CD4-positive, alpha-beta T cell treated with Interleukin-17A for 4 hours (primary cell): ENCODE data around the gene PLS1.
"Not testable (repeated sequence)": the region's sequence is repeated elsewhere in the genome, so short reads cannot be mapped to it uniquely, and the experiment has no call there.

Experiments used
- DNase-seq: peaks from one replicate; pipeline ENCODE4 v3.0.0-alpha.2; 2020; ENCODE audit warnings: mixed read lengths

PLS1 gene

DNA sequence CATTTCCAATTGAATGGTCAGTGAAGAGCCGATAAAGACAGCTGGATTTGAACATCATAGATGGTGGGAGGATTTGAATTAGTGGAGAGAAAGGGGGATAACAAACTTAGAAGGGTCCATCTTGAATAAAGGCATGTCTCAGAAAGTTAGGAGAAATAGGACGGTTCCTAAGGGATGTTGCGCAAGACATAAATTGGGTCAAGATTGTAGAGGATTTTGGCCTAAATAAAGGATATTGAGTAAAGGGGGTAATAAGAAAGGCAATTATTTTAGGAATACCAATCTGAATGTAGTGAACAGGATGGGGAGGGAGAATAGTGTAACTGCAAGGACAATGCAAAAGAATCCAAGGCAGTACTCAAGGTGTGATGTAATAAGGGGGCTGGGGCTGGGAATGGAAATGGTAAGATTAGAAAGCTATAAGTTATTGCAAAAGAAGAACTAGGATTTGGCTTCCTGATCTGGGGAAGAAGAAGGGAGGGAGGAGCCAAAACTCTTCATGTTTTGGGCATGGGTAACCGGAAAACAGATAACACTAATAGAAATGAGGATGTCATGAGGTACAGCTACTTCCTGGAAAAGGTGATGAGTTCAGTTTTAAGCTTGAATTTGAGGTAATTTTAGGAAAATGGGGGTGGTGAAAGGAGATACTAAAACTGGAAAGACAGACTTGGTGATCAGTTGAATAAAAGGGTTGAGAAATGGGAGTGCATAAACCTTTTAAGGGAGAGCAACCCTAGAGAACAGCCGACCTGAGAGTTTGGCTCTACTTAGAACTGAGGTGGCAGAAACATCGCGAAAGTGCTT is 110.3 kb downstream of the PLS1 start:
- DNase-seq: no peak

DNA sequence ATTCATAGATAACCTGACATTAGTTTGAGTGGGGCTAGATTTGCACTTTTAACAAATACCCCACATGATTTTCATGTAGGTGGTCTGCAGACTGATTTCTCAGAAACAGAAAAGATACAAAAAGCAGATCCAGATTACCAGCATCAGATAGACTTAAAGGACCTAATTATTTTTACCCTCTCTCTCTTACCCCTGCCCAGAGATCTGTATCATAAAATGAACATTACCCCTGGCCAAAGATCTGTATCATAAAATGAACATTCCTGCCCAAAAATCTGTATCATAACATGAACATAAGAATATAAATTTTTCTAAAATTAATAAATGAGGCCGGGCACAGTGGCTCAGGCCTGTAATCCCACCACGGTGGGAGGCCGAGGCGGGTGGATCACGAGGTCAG is 113.0 kb downstream of the PLS1 start:
- DNase-seq: no peak

DNA sequence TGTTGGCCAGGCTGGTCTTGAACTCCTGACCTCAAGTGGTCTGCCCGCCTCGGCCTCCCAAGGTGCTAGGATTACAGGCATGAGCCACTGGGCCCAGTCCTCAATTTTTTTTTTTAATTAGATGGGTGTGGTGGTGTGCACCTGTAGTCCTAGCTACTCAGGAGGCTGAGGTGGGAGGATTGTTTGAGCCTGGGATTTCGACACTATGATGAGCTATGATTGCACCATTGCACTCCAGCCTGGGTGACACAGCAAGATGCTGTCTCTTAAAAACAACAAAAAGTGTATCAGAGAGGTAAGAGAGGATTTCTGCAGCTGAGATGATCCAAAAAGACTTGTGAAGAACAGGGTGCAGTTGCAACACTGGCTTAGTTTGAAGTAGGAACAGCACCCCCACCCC is 118.7 kb downstream of the PLS1 start:
- DNase-seq: not testable (repeated sequence)

DNA sequence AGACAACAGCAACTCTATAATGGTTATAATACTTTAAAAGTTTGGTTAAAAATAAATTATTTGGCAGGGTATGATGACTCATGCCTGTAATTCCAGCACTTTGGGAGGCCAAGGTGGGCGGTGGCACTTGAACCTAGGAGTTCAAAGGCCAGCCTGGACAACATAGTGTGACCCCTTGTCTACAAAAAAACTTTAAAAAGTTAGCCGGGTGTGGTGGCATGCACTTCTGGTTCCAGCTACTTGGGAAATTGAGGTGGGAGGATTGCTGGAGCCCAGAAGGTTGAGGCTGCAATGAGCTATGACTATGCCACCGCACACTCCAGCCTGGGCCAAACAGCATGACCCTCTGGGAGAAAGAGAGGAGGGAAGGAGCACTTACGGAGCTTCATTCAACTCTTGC is 119.9 kb downstream of the PLS1 start:
- DNase-seq: no peak

DNA sequence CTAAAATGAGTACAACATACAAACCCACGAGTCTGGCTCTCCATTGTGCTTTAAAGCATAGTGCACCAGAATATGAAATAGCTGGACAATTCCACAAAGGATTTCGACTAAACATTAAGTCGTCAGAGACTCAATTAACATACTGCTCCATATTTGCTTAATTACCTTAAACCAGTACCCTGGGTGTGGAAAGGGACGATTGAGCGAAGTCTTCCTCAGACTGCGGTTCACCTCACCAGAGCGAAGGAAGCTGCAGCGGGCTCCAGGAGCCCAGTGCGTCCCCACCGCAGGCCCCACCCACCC is 127.4 kb downstream of the PLS1 start:
- no peak for DNase-seq

DNA sequence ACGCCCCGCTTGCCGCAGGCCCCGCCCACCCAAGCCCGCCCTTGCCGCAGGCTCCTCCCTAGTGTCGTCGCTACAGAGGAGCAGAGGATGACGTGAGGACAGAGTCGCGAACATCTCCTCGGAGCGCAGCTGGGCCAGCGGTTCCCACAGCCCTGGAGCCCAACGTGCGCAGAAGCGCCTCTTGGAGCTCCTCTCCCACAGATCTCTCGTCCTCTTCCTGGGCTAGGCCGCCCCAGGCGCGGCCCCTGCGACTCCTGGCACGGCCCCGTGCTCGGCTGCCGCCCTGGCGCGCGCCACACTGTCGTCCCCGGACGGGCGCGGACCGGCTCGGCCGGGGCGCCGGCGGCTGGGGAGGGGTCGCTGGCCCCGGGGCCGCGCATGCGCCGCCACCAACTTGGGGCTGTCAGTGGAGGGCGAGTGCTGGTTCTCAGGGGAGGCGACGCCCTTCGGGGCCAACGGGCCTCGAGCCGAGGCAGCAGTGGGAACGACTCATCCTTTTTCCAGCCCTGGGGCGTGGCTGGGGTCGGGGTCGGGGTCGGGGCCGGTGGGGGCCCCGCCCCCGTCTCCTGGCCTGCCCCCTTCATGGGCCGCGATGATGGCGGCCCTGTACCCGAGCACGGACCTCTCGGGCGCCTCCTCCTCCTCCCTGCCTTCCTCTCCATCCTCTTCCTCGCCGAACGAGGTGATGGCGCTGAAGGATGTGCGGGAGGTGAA is 127.9 kb downstream of the PLS1 start, which contains the start of gene TRPC1:
TSS of gene TRPC1 (plus strand) at position 67 of the 714 bp plus-strand sequence. CDS start at position 593, 526 bp downstream.
- DNase-seq: peak; percentile 86

DNA sequence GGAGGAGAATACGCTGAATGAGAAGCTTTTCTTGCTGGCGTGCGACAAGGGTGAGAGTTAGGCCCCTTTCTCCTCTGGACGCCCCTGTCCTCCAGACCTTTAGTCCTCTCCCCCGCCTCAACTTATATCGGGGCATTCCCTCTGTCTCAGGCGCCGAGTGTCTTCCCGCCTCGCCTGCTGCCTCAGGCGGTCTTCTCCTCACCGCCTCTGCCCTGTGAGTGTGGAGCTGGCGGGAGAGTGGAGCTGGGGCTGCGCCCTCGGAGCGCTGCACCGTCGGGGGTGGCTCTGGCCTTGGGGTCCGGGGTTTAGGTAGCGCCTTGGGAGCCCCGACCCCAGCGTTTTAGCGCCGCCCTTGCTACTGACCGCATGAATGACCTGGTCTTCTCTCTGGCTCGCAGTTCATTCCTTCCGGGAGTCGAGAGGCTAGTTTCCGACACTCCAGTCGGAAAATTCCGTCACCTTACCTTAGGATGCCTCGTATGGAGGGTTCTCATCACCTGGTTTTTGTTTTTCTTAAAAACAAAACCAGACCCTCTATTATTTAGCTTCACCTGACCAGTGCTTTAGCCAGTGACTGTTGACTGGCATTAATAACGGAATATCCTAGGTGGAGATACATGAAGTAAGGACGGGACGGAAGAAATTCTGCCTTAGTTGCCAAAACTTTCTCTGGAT is 128.6 kb downstream of the PLS1 start:
- no peak for DNase-seq

DNA sequence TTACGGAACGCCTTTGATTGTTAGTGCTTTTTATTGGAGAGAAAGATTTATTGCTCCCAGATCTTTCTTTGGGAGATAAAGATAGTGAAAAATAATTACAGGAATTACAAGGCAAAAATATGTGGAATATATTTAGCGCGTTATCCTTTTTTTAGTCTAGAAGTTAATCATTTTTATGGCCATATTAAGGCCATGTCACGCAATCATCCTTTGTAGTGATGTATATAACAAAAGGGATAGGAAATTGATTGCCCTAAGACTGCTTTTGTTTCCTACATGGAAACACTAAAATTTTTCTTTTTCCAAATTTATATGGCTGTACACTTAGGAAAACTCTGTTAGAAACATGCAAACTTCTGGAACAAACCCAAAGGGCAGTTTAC is 129.2 kb downstream of the PLS1 start:
- no peak for DNase-seq

DNA sequence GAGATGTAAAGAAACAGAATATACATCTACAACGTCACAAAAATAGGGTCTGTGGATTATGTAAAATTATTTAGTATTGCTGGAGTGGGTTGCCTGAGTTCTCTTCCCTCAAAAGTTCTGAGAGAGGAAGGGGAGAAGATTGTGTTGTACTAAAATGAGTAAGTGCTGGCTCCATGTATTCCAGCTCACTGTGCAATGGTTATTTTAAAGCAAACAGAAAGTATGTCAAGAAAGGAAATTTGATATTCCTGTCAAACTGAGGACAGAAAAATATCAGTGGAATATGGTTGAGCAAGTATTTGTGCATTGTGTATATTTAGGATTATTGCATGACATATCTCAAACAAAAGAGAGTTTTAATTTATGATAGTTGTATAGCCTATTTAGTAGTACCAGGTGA is 129.8 kb downstream of the PLS1 start:
- no peak for DNase-seq

DNA sequence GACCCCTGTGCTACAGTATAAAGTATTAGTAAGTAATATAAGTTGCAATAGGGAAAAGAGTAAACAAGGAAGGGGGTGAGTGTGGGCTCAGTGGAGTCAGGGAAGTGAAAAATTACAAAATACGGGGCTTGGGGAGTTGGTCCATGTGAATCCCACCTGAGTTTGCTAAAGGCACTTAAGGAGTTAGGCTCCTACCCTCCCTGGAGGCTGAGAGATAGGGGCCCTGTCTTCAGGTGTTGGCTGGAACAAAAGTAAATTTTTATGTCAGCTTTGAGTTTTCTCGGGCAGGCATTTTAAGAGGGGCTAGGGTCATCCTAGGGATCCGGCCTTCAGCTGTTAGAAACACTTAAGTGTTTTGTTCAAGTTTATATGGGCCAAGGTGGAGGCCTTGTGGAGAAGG is 135.9 kb downstream of the PLS1 start:
- no peak for DNase-seq

DNA sequence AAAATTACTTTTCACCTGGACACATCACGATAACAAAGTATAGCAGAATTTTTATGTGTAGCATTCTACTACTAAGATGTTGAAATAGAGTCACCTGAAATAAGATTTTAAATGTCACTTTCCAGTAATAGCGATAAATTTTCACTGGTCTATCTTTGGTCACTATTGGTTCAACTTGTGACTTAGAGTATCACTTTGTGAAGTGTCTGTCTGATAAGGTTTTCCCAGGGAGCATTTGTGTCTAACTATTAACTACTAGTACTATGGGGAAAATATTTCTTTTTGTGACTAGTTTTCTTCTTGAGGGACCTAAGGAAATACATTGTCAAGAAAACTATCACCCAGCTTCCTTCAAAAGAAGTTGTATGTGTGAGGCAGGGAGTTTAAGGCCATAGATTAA is 138.6 kb downstream of the PLS1 start:
- no peak for DNase-seq

DNA sequence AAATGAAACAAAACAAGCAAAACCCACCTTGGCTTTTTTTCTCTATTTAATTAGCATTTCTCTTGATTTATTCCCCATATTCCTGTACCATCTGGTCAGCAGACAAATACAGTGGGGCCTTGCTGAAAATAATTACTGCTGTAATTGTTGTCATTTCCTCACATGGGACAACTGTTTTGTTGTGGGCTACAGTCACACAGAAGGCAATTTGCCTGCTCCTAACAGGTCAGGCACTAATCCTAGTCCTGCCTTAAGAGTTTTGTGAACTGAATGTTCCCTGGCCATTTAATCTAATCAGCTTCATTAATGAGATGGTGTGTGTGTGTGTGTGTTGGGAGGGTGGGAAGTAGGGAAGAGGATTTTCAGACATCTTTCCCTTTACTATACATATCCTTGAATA is 139.3 kb downstream of the PLS1 start:
- DNase-seq: no peak

DNA sequence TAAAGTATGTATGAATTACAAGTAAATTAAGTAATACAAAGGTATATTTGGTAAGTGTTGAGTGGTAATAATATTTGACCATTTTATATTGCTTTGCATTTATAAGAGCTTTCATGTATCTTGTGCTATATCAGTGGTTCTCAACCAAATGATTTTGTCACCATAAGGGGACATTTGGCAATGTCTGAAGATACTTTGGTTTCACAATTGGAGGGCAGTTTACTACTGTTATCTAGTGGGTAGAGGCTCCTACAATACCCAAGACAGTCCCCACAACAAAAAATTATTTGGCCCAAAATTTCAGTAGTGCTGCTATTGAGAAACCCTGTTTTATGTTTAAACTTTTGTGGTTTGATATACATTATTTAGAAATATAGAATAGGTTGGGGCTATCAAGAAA is 142.2 kb downstream of the PLS1 start:
- DNase-seq: no peak

DNA sequence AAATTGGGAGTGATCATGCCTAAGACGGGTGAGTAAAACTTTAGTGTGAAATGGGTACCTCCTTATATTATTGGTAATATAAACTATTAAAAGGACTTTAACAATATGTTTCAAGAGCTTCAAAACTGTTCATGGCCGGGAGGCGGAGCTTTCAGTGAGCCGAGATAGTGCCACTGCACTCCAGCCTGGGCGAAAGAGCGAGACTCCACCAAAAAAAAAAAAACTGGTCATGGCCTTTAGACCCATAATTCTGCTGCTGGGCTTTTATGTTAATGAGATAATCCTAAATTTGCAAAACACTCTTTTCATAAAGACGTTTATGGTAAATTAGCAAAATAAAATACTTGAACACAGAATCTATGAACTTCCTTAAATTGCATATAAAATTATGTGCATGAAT is 150.5 kb downstream of the PLS1 start:
- no peak for DNase-seq

DNA sequence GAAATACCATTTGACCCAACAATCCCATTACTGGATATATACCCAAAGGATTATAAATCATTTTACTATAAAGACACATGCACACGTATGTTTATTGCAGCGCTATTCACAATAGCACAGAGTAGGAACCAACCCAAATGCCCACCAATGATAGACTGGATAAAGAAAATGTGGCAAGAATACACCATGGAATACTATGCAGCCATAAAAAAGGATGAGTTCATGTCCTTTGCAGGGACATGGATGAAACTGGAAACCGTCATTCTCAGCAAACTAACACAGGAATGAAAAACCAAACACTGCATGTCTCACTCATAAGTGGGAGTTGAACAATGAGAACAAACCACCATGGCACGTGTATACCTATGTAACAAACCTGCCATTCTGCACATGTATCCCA is 154.3 kb downstream of the PLS1 start:
- not testable (repeated sequence) for DNase-seq

DNA sequence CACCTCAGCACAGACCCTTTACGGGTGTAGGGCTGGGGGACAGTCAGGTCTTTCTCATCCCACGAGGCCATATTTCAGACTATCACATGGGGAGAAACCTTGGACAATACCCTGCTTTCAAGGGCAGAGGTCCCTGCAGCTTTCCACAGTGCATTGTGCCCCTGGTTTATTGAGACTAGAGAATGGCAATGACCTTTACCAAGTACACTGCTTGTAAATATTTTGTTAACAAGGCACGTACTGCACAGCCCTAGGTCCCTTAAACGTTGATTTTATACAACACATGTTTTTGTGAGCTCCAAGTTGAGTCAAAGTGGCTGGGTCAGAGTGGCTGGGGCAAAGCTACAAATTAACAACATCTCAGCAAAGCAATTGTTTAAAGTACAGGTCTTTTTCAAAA is 156.4 kb downstream of the PLS1 start:
- DNase-seq: not testable (repeated sequence)

DNA sequence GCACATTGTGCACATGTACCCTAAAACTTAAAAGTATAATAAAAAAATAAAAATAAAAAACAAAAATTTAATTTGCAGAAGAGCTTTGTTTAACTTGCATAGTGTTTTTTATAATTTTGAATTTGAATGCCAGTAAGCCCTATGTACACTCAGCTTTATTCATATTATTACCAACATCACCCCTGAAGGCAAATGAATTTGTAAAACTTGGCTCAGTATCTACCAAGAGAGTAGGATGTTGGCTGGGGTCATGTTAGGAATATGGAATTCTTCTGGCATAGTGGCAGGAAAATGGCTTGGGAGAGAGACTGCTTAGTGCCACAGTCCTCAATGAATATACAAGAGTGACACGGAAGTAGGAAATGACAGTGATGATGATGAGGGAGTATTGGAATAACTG is 158.3 kb downstream of the PLS1 start:
- DNase-seq: no peak
